ENCODE data around the gene MYO9A. TPM values are rescaled to one million over a fixed set of nuclear protein-coding genes. Genes with fewer than 3 reads are reported as not detected.
"Not testable (repeated sequence)": the region's sequence is repeated elsewhere in the genome, so short reads cannot be mapped to it uniquely, and the experiment has no call there.

The MYO9A gene
- total RNA-seq, 2 experiments from 2014 or later = 18.3 to 20.2 TPM

DNA sequence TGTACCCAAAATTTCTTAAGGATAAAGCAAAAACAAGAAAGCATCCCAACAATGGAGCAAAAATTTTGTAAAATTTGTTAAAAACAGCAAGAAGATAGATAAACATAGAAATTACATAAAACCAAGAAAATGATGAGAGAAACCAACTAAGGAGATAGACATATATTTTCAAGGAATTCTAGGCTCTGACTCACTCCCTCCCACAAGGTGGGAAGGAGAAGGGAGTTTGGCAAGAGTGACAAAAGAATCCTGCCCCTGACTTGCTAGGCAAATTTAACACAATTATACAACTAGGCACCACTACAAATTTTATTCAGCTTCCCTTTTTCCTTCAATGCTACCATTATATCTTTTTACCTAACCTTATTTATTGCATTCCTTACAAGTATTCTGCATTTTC, 70.9 kb downstream of the MYO9A start:
- peaks cover 2% of the 10 kb centered on the region for H3K4me1 Mint-ChIP-seq (ENCODE audit: low read depth)

GRCh38 chr15:72044956-72045355, 73.0 kb downstream of the MYO9A start:
- H3K9me3 Mint-ChIP-seq = no peaks in the 10 kb centered on the region
- no peaks in the 10 kb centered on the region for H3K27me3 Mint-ChIP-seq
- intact Hi-C loops (cut with micrococcal nuclease) = no loop called here
- no peak for DNase-seq
- CTCF ChIA-PET = no interaction called here
- H3K4me3 Mint-ChIP-seq = no peak overlapping the region
- no peak overlapping the region for H3K27ac Mint-ChIP-seq
- H3K4me1 Mint-ChIP-seq (ENCODE audit: low read depth) = no peaks in the 10 kb centered on the region
- POLR2A ChIA-PET = no interaction called here
- H3K36me3 Mint-ChIP-seq = peaks cover 18% of the 10 kb centered on the region

More for the DNA sequence above, 70.9 kb downstream of the MYO9A start:
- ChIA-PET POLR2A (no interaction called here), CTCF (no interaction called here)
- Mint-ChIP-seq H3K4me3 (no peak overlapping the region), H3K36me3 (peaks cover 13% of the 10 kb centered on the region), H3K27me3 (no peaks in the 10 kb centered on the region), H3K9me3 (no peaks in the 10 kb centered on the region), H3K27ac (no peak overlapping the region)
- no peak for DNase-seq
- intact Hi-C loops (cut with micrococcal nuclease) = no loop called here

GRCh38 chr15:72042865-72043264, 75.1 kb downstream of the MYO9A start:
- ChIA-PET CTCF (no interaction called here), POLR2A (no interaction called here)
- no peak for DNase-seq
- Mint-ChIP-seq H3K9me3 (peaks cover 3% of the 10 kb centered on the region), H3K36me3 (peaks cover 24% of the 10 kb centered on the region), H3K4me3 (no peak overlapping the region), H3K27me3 (no peaks in the 10 kb centered on the region), H3K4me1 (ENCODE audit: low read depth) (no peaks in the 10 kb centered on the region), H3K27ac (no peak overlapping the region)
- intact Hi-C loops (cut with micrococcal nuclease) = no loop called here

DNA sequence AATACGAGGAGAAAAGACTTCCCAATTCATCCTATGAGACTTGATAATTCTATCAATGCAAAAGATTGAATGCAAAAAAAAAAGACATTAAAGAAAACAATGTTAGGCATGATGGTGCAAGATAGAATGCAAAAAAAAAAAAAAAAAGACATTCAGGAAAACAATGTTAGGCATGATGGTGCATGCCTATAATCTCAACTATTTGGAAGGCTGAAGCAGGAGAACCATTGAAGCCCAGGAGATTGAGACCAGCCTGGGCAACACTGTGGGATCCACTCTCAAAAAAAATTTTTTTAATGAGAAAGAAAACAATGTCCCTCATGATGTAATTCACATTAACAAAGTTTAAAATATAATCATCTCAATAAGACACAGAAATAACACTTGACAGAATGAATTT, 75.9 kb downstream of the MYO9A start:
- intact Hi-C loops (cut with micrococcal nuclease) = no loop called here
- DNase-seq = no peak
- H3K36me3 Mint-ChIP-seq = peaks cover 27% of the 10 kb centered on the region
- no peak overlapping the region for H3K4me3 Mint-ChIP-seq
- ChIA-PET POLR2A (no interaction called here), CTCF (no interaction called here)
- peaks cover 6% of the 10 kb centered on the region for H3K4me1 Mint-ChIP-seq (ENCODE audit: low read depth)
- peaks cover 10% of the 10 kb centered on the region for H3K9me3 Mint-ChIP-seq
- no peaks in the 10 kb centered on the region for H3K27me3 Mint-ChIP-seq
- H3K27ac Mint-ChIP-seq = no peak overlapping the region

- no peak for DNase-seq
- no peaks in the 10 kb centered on the region for H3K27me3 Mint-ChIP-seq
- CTCF ChIA-PET = no interaction called here
These were observed 80.6 kb downstream of the MYO9A start for GRCh38 chr15:72037321-72037720.

DNA sequence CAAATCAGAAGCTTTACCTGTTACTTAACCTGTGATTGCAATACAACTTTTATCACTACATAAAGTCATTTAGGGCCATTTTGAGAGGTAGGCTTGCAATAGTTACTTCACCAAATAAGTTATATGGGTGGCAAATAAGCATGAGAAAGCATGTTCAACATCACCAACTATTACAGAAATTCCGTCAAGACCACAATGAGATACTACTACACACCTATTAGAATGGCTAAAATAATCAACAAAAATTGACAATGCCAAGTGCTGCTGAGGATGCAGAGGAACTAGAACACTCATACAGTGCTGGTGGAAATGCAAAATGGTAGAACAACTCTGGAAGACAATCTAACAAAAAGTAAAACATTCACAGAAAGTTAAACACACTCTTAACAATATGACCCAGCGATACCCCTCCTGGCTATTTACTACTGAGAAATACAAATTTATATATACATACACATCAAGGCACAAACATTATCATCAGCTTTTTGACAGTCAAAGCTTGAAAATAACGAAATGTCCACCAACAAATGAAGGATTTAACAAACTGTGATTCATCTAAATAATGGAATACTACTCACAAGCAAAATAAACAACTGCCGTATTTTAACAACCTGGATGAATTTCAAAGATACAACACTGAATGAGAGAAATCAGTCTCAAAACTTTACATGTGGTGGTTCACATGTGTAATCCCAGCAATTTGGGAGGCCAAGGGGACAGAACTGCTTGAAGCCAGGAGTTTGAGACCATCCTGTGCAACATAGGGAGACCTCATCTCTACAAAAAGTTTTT, 82.9 kb downstream of the MYO9A start:
- POLR2A ChIA-PET = no interaction called here
- Mint-ChIP-seq H3K36me3 (peaks cover 11% of the 10 kb centered on the region), H3K4me1 (ENCODE audit: low read depth) (peaks cover 7% of the 10 kb centered on the region), H3K4me3 (no peak overlapping the region), H3K9me3 (peaks cover 13% of the 10 kb centered on the region), H3K27ac (no peak overlapping the region), H3K27me3 (no peaks in the 10 kb centered on the region)
- intact Hi-C loops (cut with micrococcal nuclease) = no loop called here
- no peak for DNase-seq
- CTCF ChIA-PET = no interaction called here

More at GRCh38 chr15:72037321-72037720, 80.6 kb downstream of the MYO9A start:
- Mint-ChIP-seq H3K4me3 (no peak overlapping the region), H3K36me3 (peaks cover 16% of the 10 kb centered on the region), H3K4me1 (ENCODE audit: low read depth) (peaks cover 7% of the 10 kb centered on the region), H3K27ac (no peak overlapping the region), H3K9me3 (peaks cover 13% of the 10 kb centered on the region)
- intact Hi-C loops (cut with micrococcal nuclease) = no loop called here
- POLR2A ChIA-PET = no interaction called here

DNA sequence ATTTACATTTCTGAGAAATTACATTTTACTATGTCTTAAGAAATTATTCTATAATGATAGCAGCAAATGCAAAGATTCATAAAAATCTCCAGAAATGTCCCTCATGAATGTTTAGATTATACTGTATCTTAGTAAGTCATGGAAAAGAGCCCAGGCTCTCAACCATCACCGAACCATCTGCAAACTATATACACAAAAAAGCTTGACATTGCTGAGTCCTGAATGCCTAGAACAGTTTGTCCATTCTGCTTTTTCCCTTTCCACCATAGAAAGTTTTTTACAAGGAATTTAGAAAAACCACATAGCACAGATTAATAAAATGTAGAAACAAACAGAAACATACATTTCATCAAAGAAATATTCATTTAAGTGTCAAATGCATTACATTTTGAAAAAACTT, 83.6 kb downstream of the MYO9A start:
- peaks cover 13% of the 10 kb centered on the region for H3K9me3 Mint-ChIP-seq
- CTCF ChIA-PET = no interaction called here
- no peaks in the 10 kb centered on the region for H3K27me3 Mint-ChIP-seq
- H3K36me3 Mint-ChIP-seq = peaks cover 11% of the 10 kb centered on the region
- DNase-seq = no peak
- intact Hi-C loops (cut with micrococcal nuclease) = no loop called here
- H3K4me3 Mint-ChIP-seq = no peak overlapping the region
- no peak overlapping the region for H3K27ac Mint-ChIP-seq
- H3K4me1 Mint-ChIP-seq (ENCODE audit: low read depth) = peaks cover 7% of the 10 kb centered on the region
- POLR2A ChIA-PET = no interaction called here

DNA sequence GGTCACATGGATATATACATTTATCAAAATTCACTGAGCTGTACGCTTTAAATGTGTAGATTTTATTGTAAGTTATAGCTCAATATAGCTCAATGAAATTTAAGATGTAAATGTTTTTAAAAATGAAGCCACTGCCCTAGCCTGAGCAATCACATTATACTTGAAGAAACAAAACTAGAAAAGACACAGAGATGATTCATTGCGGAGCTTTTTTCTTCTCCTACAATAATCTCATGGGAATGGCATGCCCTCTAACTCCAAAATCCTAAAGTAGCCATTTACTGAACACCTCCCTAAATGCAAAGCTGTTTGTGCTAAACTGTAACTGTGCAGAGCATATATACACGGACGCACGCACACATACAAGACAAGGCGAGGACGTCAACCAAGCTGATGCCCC, 84.2 kb downstream of the MYO9A start:
- intact Hi-C loops (cut with micrococcal nuclease) = no loop called here
- Mint-ChIP-seq H3K9me3 (peaks cover 13% of the 10 kb centered on the region), H3K36me3 (peaks cover 11% of the 10 kb centered on the region), H3K4me3 (no peak overlapping the region), H3K27me3 (no peaks in the 10 kb centered on the region), H3K27ac (no peak overlapping the region), H3K4me1 (ENCODE audit: low read depth) (peaks cover 7% of the 10 kb centered on the region)
- DNase-seq = no peak
- POLR2A ChIA-PET = no interaction called here
- CTCF ChIA-PET = no interaction called here

GRCh38 chr15:72033285-72033684, 84.7 kb downstream of the MYO9A start:
- CTCF ChIA-PET = no interaction called here

DNA sequence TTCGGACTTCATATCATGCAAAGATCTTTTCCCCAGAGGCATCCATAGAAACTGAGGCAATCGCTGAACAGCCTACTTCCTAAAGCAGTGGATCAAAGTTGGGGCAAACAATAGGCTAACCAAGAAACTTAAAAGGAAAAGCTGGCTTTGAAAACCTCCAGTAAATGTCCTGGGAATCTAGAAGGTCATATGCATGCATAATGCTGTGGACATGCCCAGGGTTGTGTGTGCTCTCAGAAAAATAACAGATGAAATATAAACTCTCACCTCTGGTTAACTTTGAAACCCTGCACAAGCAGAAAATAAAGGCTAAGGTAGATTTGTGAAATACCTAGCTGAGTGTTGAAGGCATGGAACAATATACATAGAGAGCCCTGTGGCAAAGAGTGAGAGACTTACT, 96.3 kb downstream of the MYO9A start:
- Mint-ChIP-seq H3K27me3 (no peaks in the 10 kb centered on the region), H3K27ac (no peak overlapping the region), H3K4me3 (no peak overlapping the region), H3K9me3 (peaks cover 3% of the 10 kb centered on the region), H3K4me1 (ENCODE audit: low read depth) (no peaks in the 10 kb centered on the region), H3K36me3 (peaks cover 23% of the 10 kb centered on the region)
- DNase-seq = no peak
- POLR2A ChIA-PET = no interaction called here
- CTCF ChIA-PET = no interaction called here
- intact Hi-C loops (cut with micrococcal nuclease) = no loop called here

More at GRCh38 chr15:72033285-72033684, 84.7 kb downstream of the MYO9A start:
- Mint-ChIP-seq H3K27ac (no peak overlapping the region), H3K27me3 (no peaks in the 10 kb centered on the region), H3K36me3 (peaks cover 9% of the 10 kb centered on the region), H3K4me1 (ENCODE audit: low read depth) (peaks cover 7% of the 10 kb centered on the region), H3K4me3 (no peak overlapping the region), H3K9me3 (peaks cover 13% of the 10 kb centered on the region)
- no peak for DNase-seq
- POLR2A ChIA-PET = no interaction called here
- intact Hi-C loops (cut with micrococcal nuclease) = no loop called here

DNA sequence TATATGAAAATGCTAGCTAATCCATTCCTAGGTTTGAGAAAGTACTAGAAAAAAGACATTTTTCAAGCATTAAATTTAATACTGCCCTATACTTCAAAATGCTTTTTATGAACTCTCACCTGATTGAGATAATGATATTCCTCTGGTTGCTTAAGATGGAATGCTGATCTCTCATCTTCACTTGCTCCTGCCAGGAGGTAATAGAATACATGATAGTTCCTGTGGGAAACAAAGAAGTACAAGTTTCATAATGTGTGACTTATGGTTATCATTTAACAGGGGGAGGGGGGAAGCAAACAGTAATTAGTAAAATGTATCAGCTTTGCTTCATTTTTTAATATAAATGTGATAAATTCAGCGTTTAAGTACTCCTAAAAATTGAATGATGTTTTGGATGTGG, 97.2 kb downstream of the MYO9A start:
- H3K36me3 Mint-ChIP-seq = peaks cover 21% of the 10 kb centered on the region
- CTCF ChIA-PET = no interaction called here

GRCh38 chr15:72014555-72014954, 103.4 kb downstream of the MYO9A start:
- H3K4me1 Mint-ChIP-seq (ENCODE audit: low read depth); H3K36me3 Mint-ChIP-seq; H3K27me3 Mint-ChIP-seq; H3K4me3 Mint-ChIP-seq; H3K9me3 Mint-ChIP-seq; POLR2A ChIA-PET; H3K27ac Mint-ChIP-seq; DNase-seq; intact Hi-C loops (cut with micrococcal nuclease): not testable (repeated sequence)
- CTCF ChIA-PET = interaction anchor here (0.7 kb wide), 1 partner anchor 177 kb away, joined by 4 read pairs; no protein-coding TSS in a partner anchor

More for the DNA sequence above, 97.2 kb downstream of the MYO9A start:
- DNase-seq = no peak
- H3K27me3 Mint-ChIP-seq = no peaks in the 10 kb centered on the region
- H3K9me3 Mint-ChIP-seq = peaks cover 3% of the 10 kb centered on the region
- POLR2A ChIA-PET = no interaction called here
- intact Hi-C loops (cut with micrococcal nuclease) = no loop called here
- H3K4me1 Mint-ChIP-seq (ENCODE audit: low read depth) = no peaks in the 10 kb centered on the region
- H3K27ac Mint-ChIP-seq = no peak overlapping the region
- no peak overlapping the region for H3K4me3 Mint-ChIP-seq

DNA sequence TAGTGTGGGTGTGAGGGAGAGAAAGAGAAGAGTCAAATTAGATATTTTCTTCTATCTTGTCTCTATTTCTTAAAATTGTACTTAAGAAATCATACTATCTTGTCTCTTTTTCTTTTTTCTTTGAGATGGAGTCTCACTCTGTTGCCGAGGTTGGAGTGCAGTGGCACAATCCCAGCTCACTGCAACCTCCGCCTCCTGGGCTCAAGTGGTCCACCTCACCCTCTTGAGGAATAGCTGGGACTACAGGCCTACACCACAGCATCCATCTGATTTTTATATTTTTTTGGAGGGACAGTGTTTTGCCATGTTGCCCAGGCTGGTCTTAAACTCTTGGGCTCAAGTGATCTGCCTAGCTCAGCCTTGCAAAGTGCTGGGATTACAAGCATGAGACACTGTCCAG, 104.2 kb downstream of the MYO9A start:
- Mint-ChIP-seq H3K36me3 (peaks cover 6% of the 10 kb centered on the region), H3K27me3 (no peaks in the 10 kb centered on the region), H3K9me3 (no peaks in the 10 kb centered on the region), H3K4me1 (ENCODE audit: low read depth) (peaks cover 4% of the 10 kb centered on the region), H3K27ac (no peak overlapping the region), H3K4me3 (no peak overlapping the region)
- ChIA-PET CTCF (no interaction called here), POLR2A (no interaction called here)
- DNase-seq = no peak
- intact Hi-C loops (cut with micrococcal nuclease) = no loop called here
